GM19397 (cell line): ENCODE measurements around the gene TULP4.

Experiments
- ATAC-seq: cut with Tn5 transposase; IDR thresholded peaks from one replicate; pipeline ENCODE4 v1.9.1; 2021; ENCODE audit warnings: mild to moderate bottlenecking, moderate library complexity; ENCODE audit not compliant: unreplicated experiment

TULP4 gene

GRCh38 chr6:158356586-158357546 is 44.6 kb downstream of the TULP4 start:
- ATAC-seq, result no peak

- no peak for ATAC-seq
Observed at GRCh38 chr6:158357570-158358216, 45.4 kb downstream of the TULP4 start.

DNA sequence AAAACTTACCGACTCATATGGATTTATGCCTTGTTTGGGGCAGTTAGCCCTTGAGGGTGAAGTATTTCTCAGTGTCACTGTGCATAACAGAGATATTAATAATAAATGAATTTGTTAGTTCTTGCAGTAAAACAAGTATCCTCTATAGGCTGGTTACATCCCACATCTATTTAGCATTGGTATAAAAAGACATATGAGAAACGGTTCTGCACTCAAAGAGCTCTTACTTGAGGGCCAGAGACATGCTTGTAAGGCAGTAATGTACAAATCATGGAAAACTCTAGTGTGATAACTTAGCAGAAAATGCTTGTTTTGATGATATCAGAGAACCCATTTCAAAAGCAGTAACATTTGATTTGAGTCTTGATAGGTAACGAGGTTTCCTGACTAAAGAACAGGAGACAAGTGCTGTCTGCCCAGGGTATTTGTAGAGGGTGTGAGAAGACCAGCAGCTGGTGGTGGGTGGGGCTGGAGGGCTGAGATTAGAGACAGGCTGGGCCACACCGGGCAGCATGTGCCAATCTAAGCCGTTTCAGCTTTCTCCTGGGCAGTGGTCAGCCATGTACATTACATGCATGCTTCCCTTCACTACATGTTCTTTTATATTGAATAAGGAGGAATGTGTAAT is 46.3 kb downstream of the TULP4 start:
- ATAC-seq, result no peak

GRCh38 chr6:158361068-158361467 is 48.8 kb downstream of the TULP4 start:
- no peak for ATAC-seq

GRCh38 chr6:158361961-158362669 is 49.9 kb downstream of the TULP4 start:
- no peak for ATAC-seq

- no peak for ATAC-seq
Observed at GRCh38 chr6:158366363-158366762, 54.1 kb downstream of the TULP4 start.

- ATAC-seq, result no peak
Observed at GRCh38 chr6:158367816-158368215, 55.6 kb downstream of the TULP4 start.

- ATAC-seq, result no peak
Observed at GRCh38 chr6:158369241-158369640, 57.0 kb downstream of the TULP4 start.

DNA sequence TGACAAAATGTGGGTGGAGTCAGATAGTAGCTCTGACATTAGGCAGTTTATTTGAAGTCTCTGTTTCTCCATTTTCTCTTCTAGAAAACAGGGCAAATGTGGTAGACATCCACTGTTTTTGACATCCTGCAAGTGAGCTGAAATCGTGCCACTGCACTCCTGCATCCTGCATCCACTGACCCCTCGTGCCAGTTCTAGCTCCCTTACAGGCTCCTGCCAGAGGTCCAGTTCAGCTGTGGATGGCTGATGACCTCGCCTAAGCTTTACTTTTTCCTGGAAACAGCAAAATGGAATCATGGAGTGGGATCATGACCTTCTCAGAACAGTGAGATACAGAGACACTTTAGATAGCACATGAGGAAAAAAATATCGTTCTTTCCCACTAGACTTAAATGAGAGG is 58.5 kb downstream of the TULP4 start:
- ATAC-seq, result no peak

GRCh38 chr6:158371261-158371660 is 59.0 kb downstream of the TULP4 start:
- ATAC-seq, result no peak

GRCh38 chr6:158372574-158372973 is 60.3 kb downstream of the TULP4 start:
- no peak for ATAC-seq

GRCh38 chr6:158373214-158373613 is 60.9 kb downstream of the TULP4 start:
- no peak for ATAC-seq

- no peak for ATAC-seq
Observed at GRCh38 chr6:158374020-158374419, 61.8 kb downstream of the TULP4 start.

GRCh38 chr6:158376631-158377081 is 64.4 kb downstream of the TULP4 start:
- no peak for ATAC-seq

- no peak for ATAC-seq
Observed at GRCh38 chr6:158377860-158378259, 65.6 kb downstream of the TULP4 start.

- no peak for ATAC-seq
Observed at GRCh38 chr6:158379336-158379735, 67.1 kb downstream of the TULP4 start.

GRCh38 chr6:158381214-158381613 is 68.9 kb downstream of the TULP4 start:
- ATAC-seq, result no peak

DNA sequence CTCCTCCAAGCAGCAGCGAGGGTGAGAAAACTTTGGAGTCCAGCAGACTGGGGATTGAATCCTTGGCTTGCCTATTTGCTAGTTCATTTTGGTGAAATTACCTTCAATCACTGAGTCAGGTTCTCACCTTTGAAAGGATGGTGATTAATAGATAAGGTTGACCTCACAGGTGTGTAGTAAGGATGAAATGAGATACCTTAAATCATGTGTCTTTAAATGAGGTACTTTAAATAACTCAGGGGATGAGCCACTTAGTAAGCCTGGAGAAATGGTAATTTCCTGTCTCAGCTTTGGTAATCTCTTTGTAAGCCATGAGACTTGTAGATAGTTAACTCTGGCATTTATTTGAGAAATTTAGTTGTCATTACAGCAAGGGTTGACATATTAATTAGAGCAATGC is 70.2 kb downstream of the TULP4 start:
- no peak for ATAC-seq

- no peak for ATAC-seq
Observed at GRCh38 chr6:158383057-158383456, 70.8 kb downstream of the TULP4 start.

- ATAC-seq, result no peak
Observed at GRCh38 chr6:158383542-158383941, 71.3 kb downstream of the TULP4 start.

GRCh38 chr6:158384671-158385110 is 72.4 kb downstream of the TULP4 start:
- ATAC-seq, result no peak
